ENCODE results near the gene NLRP7. TPM values are rescaled to one million over a fixed set of nuclear protein-coding genes. Genes with fewer than 3 reads are reported as not detected.

The NLRP7 gene
- polyA plus RNA-seq, 4 donors: not detected

DNA sequence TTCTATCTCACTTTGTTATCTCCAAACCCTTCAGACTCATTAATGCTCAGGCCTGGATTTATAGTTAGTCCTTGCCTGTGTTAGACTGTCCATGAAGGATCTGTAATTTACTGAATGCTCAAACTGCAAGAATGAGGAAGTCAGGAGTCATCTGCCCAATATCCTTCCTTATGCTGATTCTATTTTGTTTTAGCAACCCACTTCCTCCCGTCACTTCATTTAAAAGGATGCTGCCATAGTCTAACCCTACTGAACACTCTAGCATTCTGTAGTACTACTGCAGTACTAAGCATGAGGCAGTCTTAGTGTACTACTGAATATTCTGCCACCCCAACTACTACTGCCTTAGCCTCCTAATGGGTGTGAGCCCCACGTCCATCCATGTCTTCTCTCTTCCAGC lies 71.8 kb downstream of the NLRP7 start:
- no peak for DNase-seq (ENCODE audit: low read depth in 4 of 4, low spot score in 3 of 4)

DNA sequence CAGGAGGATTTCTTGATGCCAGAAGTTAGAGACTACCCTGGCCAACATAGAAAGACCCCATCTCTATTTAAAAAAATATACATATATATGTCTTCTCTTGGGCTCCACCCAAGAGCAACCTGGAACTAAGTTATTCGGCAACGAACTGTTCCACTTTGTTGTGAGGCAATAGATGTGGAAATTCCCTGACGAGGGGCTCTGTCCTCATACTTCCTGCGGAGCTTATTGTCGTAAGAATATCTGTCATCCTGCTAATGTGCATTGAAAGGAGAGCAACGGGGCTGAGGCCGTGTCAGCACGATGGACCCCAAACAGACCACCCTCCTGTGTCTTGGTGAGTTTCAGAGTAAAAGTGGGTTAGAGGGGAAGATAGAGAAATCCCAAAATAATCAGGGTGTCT lies 73.3 kb downstream of the NLRP7 start, which contains the start of gene FCAR:
Gene FCAR, plus strand, starts transcription at position 246 of the 400 bp plus-strand sequence. Its CDS starts 55 bp downstream, at position 301.
- no peak for DNase-seq (ENCODE audit: low read depth in 4 of 4, low spot score in 3 of 4)

Other genes with a start within 250 kb of the NLRP7 start
- not detected for gene KIR3DL3, start 223.1 kb downstream of the NLRP7 start, polyA plus RNA-seq (ENCODE audit: insufficient read length in 4 of 4)
- not detected for gene KIR2DL3, start 209.0 kb downstream of the NLRP7 start, polyA plus RNA-seq (ENCODE audit: insufficient read length in 4 of 4)
- gene KIR2DL1, start 177.7 kb downstream of the NLRP7 start, polyA plus RNA-seq (ENCODE audit: insufficient read length in 4 of 4): under 1 TPM in 1 of 4 donors, not detected in 3; 0.11 TPM
- gene KIR2DL4, start 143.9 kb downstream of the NLRP7 start, polyA plus RNA-seq (ENCODE audit: insufficient read length in 4 of 4): not detected
- gene KIR3DL1, start 131.1 kb downstream of the NLRP7 start, polyA plus RNA-seq (ENCODE audit: insufficient read length in 4 of 4): not detected
- gene KIR2DS4, start 114.9 kb downstream of the NLRP7 start, polyA plus RNA-seq (ENCODE audit: insufficient read length in 4 of 4): not detected
- gene KIR3DL2, start 97.1 kb downstream of the NLRP7 start, polyA plus RNA-seq (ENCODE audit: insufficient read length in 4 of 4): not detected
- gene FCAR, start 73.3 kb downstream of the NLRP7 start, polyA plus RNA-seq (ENCODE audit: insufficient read length in 4 of 4): under 1 TPM; 0.23 to 0.67 (median 0.46) TPM
- gene NCR1, start 41.4 kb downstream of the NLRP7 start, polyA plus RNA-seq (ENCODE audit: insufficient read length in 4 of 4): under 1 TPM in 2 of 4 donors, not detected in 2; 0.13 to 0.26 TPM
- gene NLRP2, start 18.8 kb upstream of the NLRP7 start, polyA plus RNA-seq (ENCODE audit: insufficient read length in 4 of 4): 10 to 100 TPM in 3 of 4 donors, 1 to 10 TPM in 1; 5.0 to 26.4 (median 14.7) TPM
- gene GP6, start 90.7 kb upstream of the NLRP7 start, polyA plus RNA-seq (ENCODE audit: insufficient read length in 4 of 4): under 1 TPM; 0.39 to 0.72 (median 0.51) TPM
- gene RDH13, start 115.6 kb upstream of the NLRP7 start, polyA plus RNA-seq (ENCODE audit: insufficient read length in 4 of 4): 10 to 100 TPM in 3 of 4 donors, 1 to 10 TPM in 1; 9.2 to 25.8 (median 18.7) TPM
- 10 to 100 TPM in 3 of 4 donors, 1 to 10 TPM in 1; 1.5 to 92.9 (median 53.5) TPM for gene EPS8L1, start 128.3 kb upstream of the NLRP7 start, polyA plus RNA-seq (ENCODE audit: insufficient read length in 4 of 4)
- gene PPP1R12C, start 170.1 kb upstream of the NLRP7 start, polyA plus RNA-seq (ENCODE audit: insufficient read length in 4 of 4): 100 to 1,000 TPM in 1 of 4 donors, 10 to 100 TPM in 3; 56.8 to 120 (median 69.6) TPM
- gene TNNT1, start 201.7 kb upstream of the NLRP7 start, polyA plus RNA-seq (ENCODE audit: insufficient read length in 4 of 4): 1 to 10 TPM; 4.2 to 9.9 (median 5.7) TPM
- 1 to 10 TPM in 3 of 4 donors, under 1 TPM in 1; 0.57 to 5.4 (median 4.5) TPM for gene TNNI3, start 210.2 kb upstream of the NLRP7 start, polyA plus RNA-seq (ENCODE audit: insufficient read length in 4 of 4)
- gene DNAAF3, start 219.1 kb upstream of the NLRP7 start, polyA plus RNA-seq (ENCODE audit: insufficient read length in 4 of 4): 10 to 100 TPM in 1 of 4 donors, 1 to 10 TPM in 3; 2.0 to 10.4 (median 7.7) TPM
- under 1 TPM; 0.09 to 0.52 (median 0.29) TPM for gene SYT5, start 232.8 kb upstream of the NLRP7 start, polyA plus RNA-seq (ENCODE audit: insufficient read length in 4 of 4)